Endothelial cell (in vitro differentiated cells): ENCODE measurements around the gene COQ5. TPM values are rescaled to one million over a fixed set of nuclear protein-coding genes. Genes with fewer than 3 reads are reported as not detected.

Experiments used
- DNase-seq: peaks from one replicate; pipeline ENCODE4 v3.0.0; 2021; ENCODE audit warnings: low spot score
- H3K27ac Mint-ChIP-seq: one replicate; pipeline ENCODE4 v1.8.0; 2021; ENCODE audit warnings: mixed read lengths, inconsistent platforms; ENCODE audit not compliant: unreplicated experiment
- H3K27me3 Mint-ChIP-seq: one replicate; pipeline ENCODE4 v1.8.0; 2021; ENCODE audit warnings: mild to moderate bottlenecking, moderate library complexity, mixed read lengths, inconsistent platforms; ENCODE audit not compliant: unreplicated experiment
- H3K36me3 Mint-ChIP-seq: one replicate; pipeline ENCODE4 v1.8.0; 2021; ENCODE audit warnings: mild to moderate bottlenecking, low read depth, mixed read lengths, inconsistent platforms; ENCODE audit not compliant: unreplicated experiment
- H3K4me1 Mint-ChIP-seq: one replicate; pipeline ENCODE4 v1.8.0; 2021; ENCODE audit warnings: mild to moderate bottlenecking, mixed read lengths, inconsistent platforms; ENCODE audit not compliant: unreplicated experiment
- H3K4me3 Mint-ChIP-seq: one replicate; pipeline ENCODE4 v1.8.0; 2021; ENCODE audit warnings: mild to moderate bottlenecking, mixed read lengths, inconsistent platforms; ENCODE audit not compliant: unreplicated experiment
- H3K9me3 Mint-ChIP-seq: one replicate; pipeline ENCODE4 v1.8.0; 2021; ENCODE audit warnings: mixed read lengths, inconsistent platforms; ENCODE audit not compliant: unreplicated experiment
- long read RNA-seq: library from polyadenylated mRNA; unstranded; transcript quantifications from one replicate; pipeline ENCODE4 v2.0.0, GENCODE V29; 2020; ENCODE audit not compliant: unreplicated experiment
- total RNA-seq: library from RNA; stranded (reverse); fragmentation: NEBNext Ultra II Directional; extraction: Animal tissue kit (Norgen Biotek cat#: 25700); gene quantifications from one replicate; pipeline ENCODE4 v1.2.1, GENCODE V29; 2021; ENCODE audit not compliant: unreplicated experiment
- TF ChIP-seq, protein P1 (sequence below): fragments of 200-600 bp; sonication (generic); IDR thresholded peaks from one replicate; pipeline ENCODE4 v1.5.0; 2021; ENCODE audit warnings: antibody characterized with exemption; ENCODE audit not compliant: unreplicated experiment

Gene COQ5, protein sequence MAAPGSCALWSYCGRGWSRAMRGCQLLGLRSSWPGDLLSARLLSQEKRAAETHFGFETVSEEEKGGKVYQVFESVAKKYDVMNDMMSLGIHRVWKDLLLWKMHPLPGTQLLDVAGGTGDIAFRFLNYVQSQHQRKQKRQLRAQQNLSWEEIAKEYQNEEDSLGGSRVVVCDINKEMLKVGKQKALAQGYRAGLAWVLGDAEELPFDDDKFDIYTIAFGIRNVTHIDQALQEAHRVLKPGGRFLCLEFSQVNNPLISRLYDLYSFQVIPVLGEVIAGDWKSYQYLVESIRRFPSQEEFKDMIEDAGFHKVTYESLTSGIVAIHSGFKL
- total RNA-seq, result 27.2 TPM
- long read RNA-seq, transcript COQ5-201 (7 exons, 1,535 nt), result major isoform, 55 of 60 reads
- long read RNA-seq, partial matches to known transcripts, result 0 of 60 reads
- long read RNA-seq, other reads (novel, unspliced or antisense), result 5 of 60 reads

GRCh38 chr12:120528861-120529525 lies at the start of gene COQ5:
COQ5 (minus strand) TSS chr12:120529158; CDS start chr12:120529141, 17 bp downstream.
- peak within 1 kb of the TSS; percentile 100 for H3K4me3 Mint-ChIP-seq
- TF ChIP-seq, protein P1, sequence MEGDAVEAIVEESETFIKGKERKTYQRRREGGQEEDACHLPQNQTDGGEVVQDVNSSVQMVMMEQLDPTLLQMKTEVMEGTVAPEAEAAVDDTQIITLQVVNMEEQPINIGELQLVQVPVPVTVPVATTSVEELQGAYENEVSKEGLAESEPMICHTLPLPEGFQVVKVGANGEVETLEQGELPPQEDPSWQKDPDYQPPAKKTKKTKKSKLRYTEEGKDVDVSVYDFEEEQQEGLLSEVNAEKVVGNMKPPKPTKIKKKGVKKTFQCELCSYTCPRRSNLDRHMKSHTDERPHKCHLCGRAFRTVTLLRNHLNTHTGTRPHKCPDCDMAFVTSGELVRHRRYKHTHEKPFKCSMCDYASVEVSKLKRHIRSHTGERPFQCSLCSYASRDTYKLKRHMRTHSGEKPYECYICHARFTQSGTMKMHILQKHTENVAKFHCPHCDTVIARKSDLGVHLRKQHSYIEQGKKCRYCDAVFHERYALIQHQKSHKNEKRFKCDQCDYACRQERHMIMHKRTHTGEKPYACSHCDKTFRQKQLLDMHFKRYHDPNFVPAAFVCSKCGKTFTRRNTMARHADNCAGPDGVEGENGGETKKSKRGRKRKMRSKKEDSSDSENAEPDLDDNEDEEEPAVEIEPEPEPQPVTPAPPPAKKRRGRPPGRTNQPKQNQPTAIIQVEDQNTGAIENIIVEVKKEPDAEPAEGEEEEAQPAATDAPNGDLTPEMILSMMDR, result no peak
- peak; percentile 87 for DNase-seq

DNA sequence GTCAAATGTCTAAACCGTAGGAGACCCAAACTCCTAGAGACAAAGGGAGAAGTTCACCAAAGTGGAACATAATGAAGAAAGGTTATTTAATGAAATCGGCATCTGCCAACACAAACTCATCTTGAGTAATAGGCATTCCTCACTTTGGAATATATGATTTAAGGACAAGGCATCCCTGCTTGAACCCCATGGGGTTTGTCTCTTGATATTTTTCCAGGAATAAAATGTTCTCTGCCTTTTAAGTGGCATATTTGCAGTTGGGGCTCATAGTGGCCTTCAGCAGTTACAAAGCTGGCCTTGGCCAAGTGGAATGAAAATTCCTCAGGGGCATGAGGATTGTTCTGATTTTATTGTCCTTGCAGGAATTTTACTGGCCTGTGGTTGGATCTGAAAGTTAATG lies 45.1 kb upstream of the COQ5 start:
- H3K27me3 Mint-ChIP-seq, result peaks cover 1% of the 10 kb centered on the region
- TF ChIP-seq, protein P1, result no peak
- no peaks in the 10 kb centered on the region for H3K4me1 Mint-ChIP-seq
- H3K4me3 Mint-ChIP-seq, result peak overlapping the region; percentile 24
- no peak for DNase-seq
- H3K9me3 Mint-ChIP-seq, result no peaks in the 10 kb centered on the region
- peak overlapping the region; percentile 36 for H3K27ac Mint-ChIP-seq
- peaks cover 42% of the 10 kb centered on the region for H3K36me3 Mint-ChIP-seq

More at GRCh38 chr12:120528861-120529525, at the start of gene COQ5:
- Mint-ChIP-seq H3K36me3 (no peaks in the 10 kb centered on the region), H3K27ac (peak within 1 kb of the TSS; percentile 99), H3K4me1 (peaks cover 7% of the 10 kb centered on the region), H3K27me3 (peaks cover 4% of the 10 kb centered on the region), H3K9me3 (no peaks in the 10 kb centered on the region)

- Mint-ChIP-seq H3K4me1 (no peaks in the 10 kb centered on the region), H3K27ac (peak overlapping the region; percentile 36), H3K4me3 (no peak overlapping the region), H3K9me3 (no peaks in the 10 kb centered on the region), H3K27me3 (peaks cover 1% of the 10 kb centered on the region), H3K36me3 (peaks cover 37% of the 10 kb centered on the region)
- TF ChIP-seq, protein P1, result no peak
- DNase-seq, result no peak
These were observed 44.6 kb upstream of the COQ5 start for GRCh38 chr12:120573560-120573959.

DNA sequence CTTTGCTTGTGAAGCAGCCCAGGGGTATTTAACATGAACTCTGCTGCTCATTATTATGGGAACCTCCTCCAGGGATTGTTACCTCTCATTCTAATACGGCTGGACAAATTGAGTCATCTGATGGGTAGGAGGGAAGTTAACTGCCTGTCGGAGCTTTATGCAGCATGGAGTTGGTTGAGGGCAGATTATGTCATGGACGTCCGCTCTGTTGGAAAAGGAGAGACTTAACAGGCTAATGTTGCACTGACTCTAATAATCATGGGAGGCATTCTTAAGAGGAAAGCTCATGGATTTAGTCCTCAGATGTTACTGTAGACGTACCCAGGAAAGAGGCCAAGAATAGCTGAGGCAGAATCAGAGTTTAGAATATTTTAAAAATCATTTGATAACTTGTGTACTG lies 42.3 kb upstream of the COQ5 start:
- no peak overlapping the region for H3K27ac Mint-ChIP-seq
- H3K27me3 Mint-ChIP-seq, result peaks cover 1% of the 10 kb centered on the region
- TF ChIP-seq, protein P1, result no peak
- no peaks in the 10 kb centered on the region for H3K9me3 Mint-ChIP-seq
- no peak overlapping the region for H3K4me3 Mint-ChIP-seq
- DNase-seq, result no peak
- H3K4me1 Mint-ChIP-seq, result no peaks in the 10 kb centered on the region
- H3K36me3 Mint-ChIP-seq, result peaks cover 37% of the 10 kb centered on the region
